Uterus (tissue), 4 donors: ENCODE data around the gene TRIO. TPM values are rescaled to one million over a fixed set of nuclear protein-coding genes. Genes with fewer than 3 reads are reported as not detected.

Experiments
- DNase-seq, 2 donors: peaks; one replicate each; pipeline ENCODE4 v3.0.0-alpha.2; 2019 to 2020
- H3K27ac ChIP-seq, 2 donors: fragments of 200-600 bp; sonication (generic); 1 replicate in 1 of 2; 2 replicates in 1 of 2; pipeline ENCODE4 v1.5.1; 2016 to 2018
- H3K27me3 ChIP-seq, 2 donors: fragments of 200-600 bp; sonication (generic); one replicate each; pipeline ENCODE4 v1.5.1; 2018 to 2019; ENCODE audit warnings: control low read depth in 1 of 2
- H3K36me3 ChIP-seq, 2 donors: fragments of 200-600 bp; sonication (generic); one replicate each; pipeline ENCODE4 v1.5.1; 2019; ENCODE audit warnings: control low read depth in 1 of 2
- H3K4me1 ChIP-seq, 2 donors: fragments of 200-600 bp; sonication (generic); one replicate each; pipeline ENCODE4 v1.5.1; 2018 to 2019; ENCODE audit warnings: control low read depth in 1 of 2
- H3K4me3 ChIP-seq, 2 donors: fragments of 200-600 bp; sonication (generic); 1 replicate in 1 of 2; 2 replicates in 1 of 2; pipeline ENCODE4 v1.5.1; 2018 to 2019; ENCODE audit warnings: mild to moderate bottlenecking in 1 of 2
- H3K9me3 ChIP-seq, 2 donors: fragments of 200-600 bp; sonication (generic); one replicate each; pipeline ENCODE4 v1.5.1; 2019; ENCODE audit warnings: control low read depth in 1 of 2
- POLR2A ChIP-seq, 2 donors: fragments of 450-650 bp; IDR thresholded peaks; one replicate each; pipeline ENCODE4 v1.6.1; 2016; ENCODE audit warnings: antibody characterized with exemption in 2 of 2, mild to moderate bottlenecking in 1 of 2, moderate library complexity in 1 of 2
- intact Hi-C: fragments of 100-400 bp; cut with DNase I; formaldehyde crosslinking; loops from one replicate; pipeline ENCODE4 v1.15.1; 2023; ENCODE audit warnings: low total_unique reads
- total RNA-seq, 4 donors: library from RNA; depleted of rRNA in 3 of 4; stranded (reverse); fragments of >200 nt in 3 of 4; gene quantifications; one replicate each; pipeline versions ENCODE4 v1.1.0 to v1.2.4, GENCODE V29; 2014 to 2023
- TF ChIP-seq, protein P1 (sequence below), 4 experiments: fragments of 200-600 bp in 2 of 4; fragments of 450-650 bp in 2 of 4; sonication (generic) in 2 of 4; IDR thresholded peaks; one replicate each; pipeline ENCODE4 v1.5.1; 2016 to 2019; ENCODE audit warnings: antibody characterized with exemption in 4 of 4, mild to moderate bottlenecking in 2 of 4, moderate library complexity in 1 of 4
- donor health status: DM: yes; HTN: yes; CAD: no.

The TRIO gene
- total RNA-seq, 4 donors from 2014 or later = 93.5 to 234 (median 207) TPM

DNA sequence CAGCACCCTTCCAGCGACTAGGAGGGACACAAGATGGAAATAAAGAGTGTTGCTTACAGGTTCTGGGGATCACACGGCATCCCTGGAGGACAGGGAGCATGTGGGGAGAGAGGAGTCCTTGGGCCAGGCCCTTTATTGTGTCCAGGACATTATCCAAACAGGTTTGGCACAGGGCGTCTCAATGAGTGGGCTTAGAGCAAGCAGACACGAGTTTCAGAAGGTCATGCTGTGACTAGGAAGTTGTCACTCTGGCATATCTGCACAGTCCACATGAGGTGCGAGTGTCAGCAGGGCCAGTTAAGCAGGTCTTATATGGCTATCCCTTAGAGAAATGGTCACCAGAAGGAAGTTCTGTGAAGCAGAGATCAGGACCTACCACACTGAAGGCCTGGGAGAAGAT, 263.9 kb downstream of the TRIO start:
- Histone ChIP-seq H3K36me3 (no peaks in the 10 kb centered on the region), H3K4me3 (no peak overlapping the region), H3K9me3 (no peaks in the 10 kb centered on the region), H3K4me1 (no peaks in the 10 kb centered on the region), H3K27ac (peak overlapping the region; percentile 34 to 63), H3K27me3 (no peaks in the 10 kb centered on the region)
- no peak for DNase-seq
- intact Hi-C loops = no loop called here
- no peak for TF ChIP-seq POLR2A (IDR thresholded peaks at IDR 0.05)

GRCh38 chr5:14407746-14408175, 264.6 kb downstream of the TRIO start:
- intact Hi-C loops = no loop called here
- H3K27me3 ChIP-seq = no peaks in the 10 kb centered on the region
- H3K36me3 ChIP-seq = no peaks in the 10 kb centered on the region
- TF ChIP-seq, protein P1, sequence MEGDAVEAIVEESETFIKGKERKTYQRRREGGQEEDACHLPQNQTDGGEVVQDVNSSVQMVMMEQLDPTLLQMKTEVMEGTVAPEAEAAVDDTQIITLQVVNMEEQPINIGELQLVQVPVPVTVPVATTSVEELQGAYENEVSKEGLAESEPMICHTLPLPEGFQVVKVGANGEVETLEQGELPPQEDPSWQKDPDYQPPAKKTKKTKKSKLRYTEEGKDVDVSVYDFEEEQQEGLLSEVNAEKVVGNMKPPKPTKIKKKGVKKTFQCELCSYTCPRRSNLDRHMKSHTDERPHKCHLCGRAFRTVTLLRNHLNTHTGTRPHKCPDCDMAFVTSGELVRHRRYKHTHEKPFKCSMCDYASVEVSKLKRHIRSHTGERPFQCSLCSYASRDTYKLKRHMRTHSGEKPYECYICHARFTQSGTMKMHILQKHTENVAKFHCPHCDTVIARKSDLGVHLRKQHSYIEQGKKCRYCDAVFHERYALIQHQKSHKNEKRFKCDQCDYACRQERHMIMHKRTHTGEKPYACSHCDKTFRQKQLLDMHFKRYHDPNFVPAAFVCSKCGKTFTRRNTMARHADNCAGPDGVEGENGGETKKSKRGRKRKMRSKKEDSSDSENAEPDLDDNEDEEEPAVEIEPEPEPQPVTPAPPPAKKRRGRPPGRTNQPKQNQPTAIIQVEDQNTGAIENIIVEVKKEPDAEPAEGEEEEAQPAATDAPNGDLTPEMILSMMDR (IDR thresholded peaks at IDR 0.05) = no peak
- TF ChIP-seq POLR2A (IDR thresholded peaks at IDR 0.05) = no peak
- H3K4me3 ChIP-seq = no peak overlapping the region
- H3K9me3 ChIP-seq = no peaks in the 10 kb centered on the region
- no peaks in the 10 kb centered on the region for H3K4me1 ChIP-seq
- no peak for DNase-seq
- H3K27ac ChIP-seq = peak overlapping the region; percentile 34 to 63

DNA sequence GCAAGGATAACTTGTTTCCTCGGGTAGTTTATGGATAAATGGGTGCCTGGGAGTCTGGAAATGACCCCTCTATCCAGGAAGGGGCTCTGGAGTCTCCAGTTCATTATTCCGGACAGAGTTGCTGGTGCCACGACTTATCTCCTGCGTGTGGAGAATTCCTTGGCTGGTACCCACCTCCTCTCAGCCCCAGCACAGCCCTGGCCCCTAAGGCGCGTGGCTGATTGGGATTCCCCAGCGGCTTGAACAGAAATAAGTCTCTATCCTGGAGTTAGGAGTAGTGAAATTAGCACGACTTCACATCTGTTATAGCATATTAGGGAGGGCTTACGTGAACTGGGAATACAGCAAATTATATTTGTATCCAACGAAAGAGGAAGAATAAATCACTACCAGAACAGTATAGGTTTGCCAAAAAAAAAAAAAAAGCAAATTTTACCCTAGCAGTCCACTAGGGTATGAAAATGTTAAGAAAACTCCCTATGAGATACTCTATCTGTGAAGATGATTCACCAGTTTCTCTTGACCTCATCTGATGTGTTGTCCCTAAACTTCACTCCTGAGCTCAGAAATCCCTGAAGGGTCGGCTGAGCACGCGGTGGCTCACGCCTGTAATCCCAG, 265.9 kb downstream of the TRIO start:
- Histone ChIP-seq H3K4me1 (no peaks in the 10 kb centered on the region), H3K4me3 (no peak overlapping the region), H3K9me3 (no peaks in the 10 kb centered on the region), H3K27me3 (no peaks in the 10 kb centered on the region), H3K36me3 (no peaks in the 10 kb centered on the region), H3K27ac (peak overlapping the region; percentile 63 to 71)
- intact Hi-C loops = no loop called here
- DNase-seq = peak in 1 of 2 donors; percentile 39
- TF ChIP-seq POLR2A (IDR thresholded peaks at IDR 0.05) = no peak
- TF ChIP-seq, protein P1 (IDR thresholded peaks at IDR 0.05) = peak in 1 of 4 experiments; percentile 11

- intact Hi-C loops = no loop called here
- Histone ChIP-seq H3K36me3 (no peaks in the 10 kb centered on the region), H3K27ac (peak overlapping the region; percentile 63 to 71), H3K9me3 (no peaks in the 10 kb centered on the region), H3K4me1 (no peaks in the 10 kb centered on the region), H3K4me3 (no peak overlapping the region), H3K27me3 (no peaks in the 10 kb centered on the region)
- TF ChIP-seq, protein P1 (IDR thresholded peaks at IDR 0.05) = peak in 1 of 4 experiments; percentile 5
- no peak for TF ChIP-seq POLR2A (IDR thresholded peaks at IDR 0.05)
- DNase-seq = no peak
These were observed 266.9 kb downstream of the TRIO start for GRCh38 chr5:14410068-14410393.

DNA sequence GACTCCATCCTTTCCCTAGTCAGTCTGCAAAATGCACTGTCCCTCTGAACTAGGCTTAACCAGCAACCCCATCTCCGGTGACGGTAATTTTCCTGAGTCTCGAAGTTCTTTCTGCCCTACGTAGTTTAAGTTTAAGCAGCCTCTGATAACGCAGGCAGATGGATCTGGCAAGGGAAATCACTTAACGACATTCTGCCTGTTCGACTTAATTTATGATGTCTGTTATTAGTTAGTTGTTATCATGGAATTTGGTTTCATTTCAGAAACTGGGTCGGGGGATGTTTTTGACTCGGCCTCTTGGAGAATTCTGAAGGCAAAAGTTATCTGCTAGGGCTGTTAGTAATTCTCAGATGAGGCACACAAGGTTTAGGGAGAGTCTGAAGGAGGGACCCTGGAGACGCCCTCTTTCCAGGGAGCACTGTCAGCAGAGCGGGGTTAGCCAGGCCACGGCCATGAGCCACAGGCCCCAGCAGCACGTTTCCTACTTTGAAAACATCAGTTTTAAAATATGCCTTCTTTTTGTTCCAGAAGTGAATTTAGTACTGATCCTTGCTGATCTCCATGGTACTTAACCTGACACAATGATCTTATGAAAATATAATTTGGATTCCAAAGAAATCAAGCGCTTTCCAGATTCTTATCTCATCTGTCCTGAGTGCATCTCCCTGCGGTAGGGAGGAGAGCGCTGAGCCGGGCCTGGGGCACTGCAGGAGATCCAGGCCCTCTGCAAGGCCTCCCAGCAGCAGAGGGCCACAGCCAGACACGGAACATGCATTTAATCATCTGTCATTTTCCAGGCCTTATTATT, 267.5 kb downstream of the TRIO start:
- H3K36me3 ChIP-seq = no peaks in the 10 kb centered on the region

More for the DNA sequence above, 267.5 kb downstream of the TRIO start:
- intact Hi-C loops = no loop called here
- peak overlapping the region; percentile 63 to 71 for H3K27ac ChIP-seq
- H3K4me1 ChIP-seq = no peaks in the 10 kb centered on the region
- H3K4me3 ChIP-seq = no peak overlapping the region
- no peak for TF ChIP-seq POLR2A (IDR thresholded peaks at IDR 0.05)
- TF ChIP-seq, protein P1 (IDR thresholded peaks at IDR 0.05) = no peak
- H3K27me3 ChIP-seq = no peaks in the 10 kb centered on the region
- H3K9me3 ChIP-seq = no peaks in the 10 kb centered on the region
- DNase-seq = peak; percentile 42 to 66
